T-helper 1 cell treated with Interleukin-12 subunit alpha and Interleukin-12 subunit beta and Interleukin-4 antibody, amounts not matched to agents 30 ng/mL and 1 ng/mL, for 36 hours (primary cell): ENCODE data around the gene VPS13D. TPM values are rescaled to one million over a fixed set of nuclear protein-coding genes. Genes with fewer than 3 reads are reported as not detected.

Source experiments
- total RNA-seq: library from RNA; stranded (reverse); gene quantifications from 2 replicates; pipeline ENCODE4 v1.2.3, GENCODE V29; 2022

The VPS13D gene
- total RNA-seq, 1 donor from 2014 or later: 42.0 TPM

Other genes with a start within 250 kb of the VPS13D start
- 63.3 and 63.4 TPM in 2 replicates for gene MFN2, start 249.6 kb upstream of the VPS13D start, total RNA-seq
- gene MIIP, start 210.5 kb upstream of the VPS13D start, total RNA-seq: 109 and 110 TPM in 2 replicates
- gene TNFRSF8, start 166.7 kb upstream of the VPS13D start, total RNA-seq: 53.8 and 54.5 TPM in 2 replicates
- 300 and 315 TPM in 2 replicates for gene TNFRSF1B, start 63.0 kb upstream of the VPS13D start, total RNA-seq